ENCODE results near the gene RDH13.
"Not testable (repeated sequence)": the region's sequence is repeated elsewhere in the genome, so short reads cannot be mapped to it uniquely, and the experiment has no call there.

RDH13 gene

GRCh38 chr19:55044771-55045716, 17.9 kb downstream of the RDH13 start:
- DNase-seq (ENCODE audit: low read depth): no peak

DNA sequence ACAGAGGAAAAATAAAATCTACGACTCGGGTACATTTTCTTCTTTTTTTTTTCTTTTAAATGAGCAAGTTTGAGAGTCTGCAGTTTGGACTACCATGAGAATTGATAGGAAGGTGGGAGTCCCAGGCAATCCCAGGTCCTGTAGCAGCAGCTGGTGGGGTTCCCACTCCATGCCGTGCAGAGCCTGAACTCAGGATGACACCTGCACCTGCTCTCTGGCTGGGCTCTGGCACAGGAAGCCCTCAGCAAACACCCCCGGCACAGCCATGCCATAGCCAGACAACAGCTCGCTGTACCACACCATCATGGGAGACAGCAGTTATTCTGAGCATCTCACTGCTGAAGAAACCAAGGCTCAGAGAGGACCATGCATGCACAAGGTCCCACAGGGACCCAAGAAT, 18.7 kb downstream of the RDH13 start:
- DNase-seq (ENCODE audit: low read depth): no peak

- DNase-seq (ENCODE audit: low read depth): no peak
Observed at GRCh38 chr19:55042688-55043087, 20.3 kb downstream of the RDH13 start.

GRCh38 chr19:55042344-55042678, 20.6 kb downstream of the RDH13 start:
- DNase-seq (ENCODE audit: low read depth): no peak

DNA sequence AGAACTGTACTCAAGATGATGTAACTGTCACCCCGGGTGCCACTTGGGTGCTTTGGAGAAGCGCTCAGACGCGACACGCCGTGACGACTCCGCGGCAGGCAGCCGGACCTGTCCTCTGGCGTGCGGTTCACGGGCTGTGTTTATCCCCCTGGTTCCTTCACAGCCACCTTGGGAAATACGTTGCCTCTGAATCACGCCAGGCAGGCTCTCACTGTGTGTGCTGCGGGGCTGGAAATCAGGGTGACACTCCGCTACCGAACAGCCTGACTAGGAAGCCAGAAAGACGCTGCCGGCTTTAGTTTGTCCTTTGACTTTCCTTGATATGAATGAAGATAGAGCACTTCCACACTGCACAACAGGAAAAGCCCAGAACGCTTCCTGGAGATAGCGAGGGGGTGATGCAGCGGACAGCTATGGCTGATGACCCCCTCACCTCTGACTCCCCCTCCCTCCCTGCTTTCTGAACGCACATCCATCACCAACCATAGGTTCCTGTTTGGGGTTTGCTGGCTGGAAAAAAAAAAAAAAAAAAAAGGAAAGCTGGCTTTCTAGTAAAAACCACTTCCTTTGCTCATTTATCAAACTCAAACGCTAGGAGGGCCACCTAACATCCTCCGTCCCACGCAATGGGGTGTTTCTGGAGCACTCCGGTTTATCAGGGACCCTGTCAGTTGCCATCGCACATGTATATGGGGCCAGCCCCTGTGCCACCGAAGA, 21.2 kb downstream of the RDH13 start:
- DNase-seq (ENCODE audit: low read depth): no peak

- DNase-seq (ENCODE audit: low read depth): no peak
Observed at GRCh38 chr19:55041244-55041626, 21.7 kb downstream of the RDH13 start.

GRCh38 chr19:55040654-55041053, 22.3 kb downstream of the RDH13 start:
- not testable (repeated sequence) for DNase-seq (ENCODE audit: low read depth)

DNA sequence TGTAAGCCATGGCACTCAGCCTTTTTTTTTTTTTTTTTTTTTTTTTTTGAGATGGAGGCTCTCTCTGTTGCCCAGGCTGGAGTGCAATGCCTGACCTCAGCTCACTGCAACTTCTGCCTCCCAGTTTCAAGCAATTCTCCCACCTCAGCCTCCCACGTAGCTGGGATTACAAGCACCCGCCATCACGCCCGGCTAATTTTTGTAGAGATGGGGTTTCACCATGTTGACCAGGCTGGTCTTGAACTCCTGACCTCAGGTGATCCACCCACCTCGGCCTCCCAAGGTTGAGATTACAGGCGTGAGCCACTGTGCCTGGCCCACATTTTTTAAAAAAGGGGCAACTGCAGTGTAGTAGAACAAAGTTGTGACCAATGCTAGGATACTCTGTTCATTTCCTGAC, 25.3 kb downstream of the RDH13 start:
- not testable (repeated sequence) for DNase-seq (ENCODE audit: low read depth)

DNA sequence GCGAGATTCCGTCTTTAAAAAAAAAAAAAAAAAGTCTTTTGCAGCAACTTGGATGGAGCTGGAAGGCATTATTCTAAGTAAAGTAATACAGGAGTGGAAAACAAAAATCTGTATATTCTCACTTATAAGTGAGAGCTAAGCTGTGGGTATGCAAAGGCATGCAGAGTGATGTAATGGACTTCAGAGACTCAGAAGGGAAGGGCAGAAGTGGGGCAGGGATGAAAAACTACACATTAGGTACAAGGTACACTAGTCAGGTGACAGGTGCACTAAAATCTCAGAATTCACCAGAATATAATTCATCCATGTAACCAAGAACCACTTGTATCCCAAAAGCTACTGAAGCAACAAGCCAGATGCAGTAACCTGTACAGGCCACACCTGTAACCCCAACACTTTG, 26.9 kb downstream of the RDH13 start:
- no peak for DNase-seq (ENCODE audit: low read depth)

GRCh38 chr19:55034751-55035150, 28.2 kb downstream of the RDH13 start:
- DNase-seq (ENCODE audit: low read depth): no peak

GRCh38 chr19:55032976-55033643, 29.8 kb downstream of the RDH13 start:
- not testable (repeated sequence) for DNase-seq (ENCODE audit: low read depth)

DNA sequence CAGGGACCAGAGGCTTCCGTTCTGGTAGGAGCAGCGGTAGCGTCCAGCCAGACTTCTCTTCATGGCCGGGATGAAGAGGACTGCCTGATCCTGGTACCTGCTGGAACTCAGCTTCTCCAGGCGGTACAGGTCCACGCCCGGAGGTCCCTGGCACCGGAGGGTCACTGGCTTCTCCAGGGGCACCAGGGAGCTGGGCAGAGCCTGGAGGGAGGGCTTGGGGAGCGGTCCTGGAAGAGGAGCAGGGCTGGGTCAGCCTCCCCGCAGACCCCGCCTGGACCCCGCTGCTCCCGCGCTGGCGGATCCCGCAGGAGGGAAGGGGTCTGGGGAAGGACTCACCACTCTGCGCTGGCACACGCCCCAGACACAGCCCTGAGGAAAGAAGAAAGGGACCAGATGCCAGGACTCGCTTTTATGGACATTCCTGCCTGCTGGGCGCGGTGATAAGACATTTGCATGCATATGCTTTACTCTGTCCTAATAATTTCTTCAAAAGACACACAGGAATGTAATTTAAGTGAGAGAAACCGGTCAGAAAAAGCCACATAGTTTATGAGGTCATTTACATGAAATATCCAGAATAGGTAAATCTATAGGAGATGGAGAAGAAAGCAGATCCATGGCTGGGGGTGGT, 30.7 kb downstream of the RDH13 start:
- no peak for DNase-seq (ENCODE audit: low read depth)

GRCh38 chr19:55031178-55031577, 31.8 kb downstream of the RDH13 start:
- DNase-seq (ENCODE audit: low read depth): no peak

DNA sequence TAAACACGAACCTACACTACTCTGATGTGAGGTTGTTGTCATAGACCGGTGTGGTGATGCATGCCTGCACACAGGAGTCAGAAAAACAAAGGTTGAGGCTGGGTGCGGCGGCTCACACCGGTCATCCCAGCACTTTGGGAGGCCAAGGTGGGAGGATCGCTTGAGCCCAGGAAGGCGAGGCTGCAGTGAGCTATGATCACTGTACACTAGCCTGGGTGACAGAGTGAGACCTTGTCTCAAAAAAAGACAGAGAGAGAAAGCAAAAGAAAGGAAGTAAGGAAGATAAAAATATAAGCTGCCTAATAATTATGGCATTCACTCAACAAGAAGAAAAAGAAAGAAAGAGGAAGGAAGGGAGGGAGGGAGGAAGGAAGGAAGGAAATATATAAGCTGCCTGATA, 34.2 kb downstream of the RDH13 start:
- DNase-seq (ENCODE audit: low read depth): no peak

GRCh38 chr19:55027472-55028337, 35.2 kb downstream of the RDH13 start:
- peak; percentile 3 for DNase-seq (ENCODE audit: low read depth)

GRCh38 chr19:55027140-55027471, 35.8 kb downstream of the RDH13 start:
- DNase-seq (ENCODE audit: low read depth): not testable (repeated sequence)

- DNase-seq (ENCODE audit: low read depth): no peak
Observed at GRCh38 chr19:55024111-55024510, 38.8 kb downstream of the RDH13 start.

DNA sequence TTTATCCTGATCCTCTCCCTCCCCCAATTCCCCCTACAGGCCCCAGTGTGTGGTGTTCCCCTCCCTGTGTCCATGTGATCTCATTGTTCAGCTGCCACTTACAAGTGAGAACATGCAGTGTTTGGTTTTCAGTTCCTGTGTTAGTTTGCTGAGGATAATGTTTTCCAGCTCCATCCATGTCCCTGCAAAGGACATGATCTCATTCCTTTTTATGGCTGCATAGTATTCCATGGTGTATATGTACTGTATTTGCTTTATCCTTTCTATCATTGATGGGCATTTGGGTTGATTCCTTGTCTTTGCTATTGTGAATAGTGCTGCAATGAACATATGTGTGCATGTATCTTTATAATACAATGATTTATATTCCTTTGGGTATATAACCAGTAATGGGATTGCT, 42.6 kb downstream of the RDH13 start:
- DNase-seq (ENCODE audit: low read depth): not testable (repeated sequence)

- DNase-seq (ENCODE audit: low read depth): no peak
Observed at GRCh38 chr19:55018633-55019032, 44.3 kb downstream of the RDH13 start.

GRCh38 chr19:55018216-55018615, 44.7 kb downstream of the RDH13 start:
- no peak for DNase-seq (ENCODE audit: low read depth)

DNA sequence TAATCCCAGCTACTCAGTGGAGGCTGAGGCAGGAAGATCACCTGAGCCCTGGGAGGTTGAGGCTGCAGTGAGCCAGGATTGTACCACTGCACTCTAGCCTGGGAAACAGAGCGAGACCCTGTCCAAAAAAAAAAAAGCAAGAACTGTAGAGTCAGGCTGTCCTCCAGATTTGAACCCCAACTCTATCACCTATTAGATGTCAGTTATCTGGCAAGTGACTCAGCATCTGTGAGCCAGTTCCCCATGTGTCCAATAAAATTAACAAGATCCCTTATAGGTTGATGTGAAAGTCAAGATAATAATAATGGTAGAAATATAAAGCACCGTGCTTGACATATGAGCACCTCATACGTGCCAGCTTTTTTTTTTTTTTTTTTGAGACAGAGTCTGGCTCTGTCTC, 46.9 kb downstream of the RDH13 start:
- no peak for DNase-seq (ENCODE audit: low read depth)

GRCh38 chr19:55015126-55015525, 47.8 kb downstream of the RDH13 start:
- DNase-seq (ENCODE audit: low read depth): no peak
